ENCODE results near the gene ALAS1.

Gene ALAS1

GRCh38 chr3:52238193-52238760 lies 40.3 kb downstream of the ALAS1 start:
- no peak for DNase-seq

- DNase-seq = peak; percentile 86
Observed at GRCh38 chr3:52238761-52239701, 41.1 kb downstream of the ALAS1 start, which contains the start of gene TWF2. Gene TWF2 (minus strand): TSS chr3:52239158. CDS start chr3:52239016, 142 bp downstream.

GRCh38 chr3:52240059-52240885 lies 42.3 kb downstream of the ALAS1 start:
- DNase-seq = peak; percentile 71

GRCh38 chr3:52240886-52241370 lies 43.0 kb downstream of the ALAS1 start:
- no peak for DNase-seq

- no peak for DNase-seq
Observed at GRCh38 chr3:52242039-52242438, 44.1 kb downstream of the ALAS1 start.

- DNase-seq = peak; percentile 42
Observed at GRCh38 chr3:52243791-52244628, 46.0 kb downstream of the ALAS1 start.

- DNase-seq = peak; percentile 80
Observed at GRCh38 chr3:52245322-52246263, 47.6 kb downstream of the ALAS1 start, which contains the start of gene PPM1M. Gene PPM1M (plus strand): TSS chr3:52245759. CDS start chr3:52245825, 66 bp downstream.

- DNase-seq = no peak
Observed at GRCh38 chr3:52246264-52246620, 48.3 kb downstream of the ALAS1 start.

GRCh38 chr3:52246728-52247408 lies 48.9 kb downstream of the ALAS1 start:
- peak; percentile 30 for DNase-seq

- no peak for DNase-seq
Observed at GRCh38 chr3:52247409-52248164, 49.6 kb downstream of the ALAS1 start.

GRCh38 chr3:52248165-52248541 lies 50.2 kb downstream of the ALAS1 start:
- DNase-seq = no peak

GRCh38 chr3:52248816-52249547 lies 51.0 kb downstream of the ALAS1 start:
- no peak for DNase-seq

GRCh38 chr3:52249683-52250082 lies 51.7 kb downstream of the ALAS1 start:
- no peak for DNase-seq

GRCh38 chr3:52250122-52250521 lies 52.2 kb downstream of the ALAS1 start:
- DNase-seq = no peak

GRCh38 chr3:52253314-52254304 lies 55.6 kb downstream of the ALAS1 start:
- DNase-seq = peak; percentile 89

- DNase-seq = no peak
Observed at GRCh38 chr3:52254608-52255007, 56.6 kb downstream of the ALAS1 start.

GRCh38 chr3:52256159-52256558 lies 58.2 kb downstream of the ALAS1 start:
- DNase-seq = no peak

- DNase-seq = no peak
Observed at GRCh38 chr3:52256622-52257021, 58.7 kb downstream of the ALAS1 start.

All from CD4-positive, alpha-beta T cell treated with Interleukin-21 for 1 hour (primary cell).